Activated CD4-positive, alpha-beta memory T cell treated with anti-CD3 and anti-CD28 coated beads for 36 hours (primary cell): ENCODE data around the gene PROP1. TPM values are rescaled to one million over a fixed set of nuclear protein-coding genes. Genes with fewer than 3 reads are reported as not detected.
A peak's percentile ranks its signal among the peaks of the same experiment; 100 is the strongest.
"Not testable (repeated sequence)": the region's sequence is repeated elsewhere in the genome, so short reads cannot be mapped to it uniquely, and the experiment has no call there.

ENCODE experiments used
- CTCF ChIA-PET: fragments of 350-600 bp; sonication (Branson Sonifier 250); formaldehyde crosslinking; loops from one replicate; lab custom pipeline; 2021; ENCODE audit warnings: antibody characterized with exemption, inconsistent platforms; lab: Charles Lee
- POLR2A ChIA-PET: fragments of 350-600 bp; sonication (Branson Sonifier 250); formaldehyde crosslinking; loops from one replicate; lab custom pipeline; 2021; ENCODE audit warnings: antibody characterized with exemption; lab: Charles Lee
- DNase-seq: peaks from one replicate; pipeline ENCODE4 v3.0.0-alpha.2; 2020
- H3K27ac Mint-ChIP-seq: one replicate; pipeline ENCODE4 v1.8.0; 2021; ENCODE audit warnings: mixed read lengths
- H3K27me3 Mint-ChIP-seq: one replicate; pipeline ENCODE4 v1.8.0; 2021; ENCODE audit warnings: mixed read lengths
- H3K36me3 Mint-ChIP-seq: one replicate; pipeline ENCODE4 v1.8.0; 2021; ENCODE audit warnings: mixed read lengths
- H3K4me1 Mint-ChIP-seq: one replicate; pipeline ENCODE4 v1.8.0; 2021; ENCODE audit warnings: low read depth, mixed read lengths
- H3K4me3 Mint-ChIP-seq: one replicate; pipeline ENCODE4 v1.8.0; 2021; ENCODE audit warnings: mild to moderate bottlenecking, mixed read lengths
- H3K9me3 Mint-ChIP-seq: one replicate; pipeline ENCODE4 v1.8.0; 2021; ENCODE audit warnings: mixed read lengths
- intact Hi-C: fragments of 100-400 bp; cut with micrococcal nuclease; formaldehyde crosslinking; loops from one replicate; pipeline ENCODE4 v1.15.1; 2023
- total RNA-seq, 2 experiments: library from RNA; stranded (reverse); gene quantifications; one replicate each; pipeline ENCODE4 v1.2.3, GENCODE V29; 2021

PROP1 gene
- total RNA-seq: not detected

- intact Hi-C loops: no loop called here
- DNase-seq: no peak
- no peaks in the 10 kb centered on the region for H3K4me1 Mint-ChIP-seq
- no peak within 1 kb of the TSS for H3K4me3 Mint-ChIP-seq
- no peak within 1 kb of the TSS for H3K27ac Mint-ChIP-seq
- POLR2A ChIA-PET: no interaction called here
- CTCF ChIA-PET: no interaction called here
- H3K27me3 Mint-ChIP-seq: peaks cover 25% of the 10 kb centered on the region
- no peaks in the 10 kb centered on the region for H3K36me3 Mint-ChIP-seq
- H3K9me3 Mint-ChIP-seq: no peaks in the 10 kb centered on the region
Measured at GRCh38 chr5:177995691-177996595, at the start of gene PROP1. Gene PROP1 (minus strand): TSS chr5:177996242. CDS start chr5:177995933, 309 bp downstream.

- H3K27me3 Mint-ChIP-seq, POLR2A ChIA-PET: not testable (repeated sequence)
Measured at GRCh38 chr5:178019379-178020030, 23.5 kb upstream of the PROP1 start.

GRCh38 chr5:178012758-178013157 is 16.7 kb upstream of the PROP1 start:
- DNase-seq, H3K27me3 Mint-ChIP-seq, H3K36me3 Mint-ChIP-seq, H3K4me1 Mint-ChIP-seq, intact Hi-C loops, H3K9me3 Mint-ChIP-seq, H3K27ac Mint-ChIP-seq, H3K4me3 Mint-ChIP-seq, POLR2A ChIA-PET, CTCF ChIA-PET: not testable (repeated sequence)

More at GRCh38 chr5:178019379-178020030, 23.5 kb upstream of the PROP1 start:
- H3K4me1 Mint-ChIP-seq, H3K27ac Mint-ChIP-seq, H3K9me3 Mint-ChIP-seq, DNase-seq, H3K36me3 Mint-ChIP-seq, intact Hi-C loops, H3K4me3 Mint-ChIP-seq, CTCF ChIA-PET: not testable (repeated sequence)

- POLR2A ChIA-PET, H3K27me3 Mint-ChIP-seq, intact Hi-C loops, H3K9me3 Mint-ChIP-seq, H3K4me1 Mint-ChIP-seq, DNase-seq, H3K27ac Mint-ChIP-seq, H3K4me3 Mint-ChIP-seq, CTCF ChIA-PET, H3K36me3 Mint-ChIP-seq: not testable (repeated sequence)
Measured at GRCh38 chr5:178011816-178012554, 15.9 kb upstream of the PROP1 start.

- POLR2A ChIA-PET, H3K4me1 Mint-ChIP-seq, H3K9me3 Mint-ChIP-seq, intact Hi-C loops, H3K36me3 Mint-ChIP-seq, DNase-seq, CTCF ChIA-PET, H3K27me3 Mint-ChIP-seq, H3K27ac Mint-ChIP-seq: not testable (repeated sequence)
- peak overlapping the region; percentile 81 for H3K4me3 Mint-ChIP-seq
Measured at GRCh38 chr5:178007272-178007671, 11.2 kb upstream of the PROP1 start.

- H3K4me3 Mint-ChIP-seq: peak overlapping the region; percentile 81
- CTCF ChIA-PET, POLR2A ChIA-PET, H3K9me3 Mint-ChIP-seq, H3K36me3 Mint-ChIP-seq, H3K4me1 Mint-ChIP-seq, H3K27me3 Mint-ChIP-seq, intact Hi-C loops: not testable (repeated sequence)
- peak overlapping the region; percentile 91 for H3K27ac Mint-ChIP-seq
- DNase-seq: peak; percentile 79
Measured at GRCh38 chr5:178006536-178007231, 10.6 kb upstream of the PROP1 start.

- H3K27me3 Mint-ChIP-seq, H3K27ac Mint-ChIP-seq, CTCF ChIA-PET, DNase-seq, POLR2A ChIA-PET, intact Hi-C loops, H3K9me3 Mint-ChIP-seq, H3K4me1 Mint-ChIP-seq, H3K36me3 Mint-ChIP-seq: not testable (repeated sequence)
- H3K4me3 Mint-ChIP-seq: peak overlapping the region; percentile 66
Measured at GRCh38 chr5:178006181-178006535, 10.1 kb upstream of the PROP1 start.

GRCh38 chr5:177997846-177998245 is 1.8 kb upstream of the PROP1 start:
- H3K4me3 Mint-ChIP-seq: no peak overlapping the region
- no peak for DNase-seq
- no peaks in the 10 kb centered on the region for H3K4me1 Mint-ChIP-seq
- H3K27ac Mint-ChIP-seq: no peak overlapping the region
- ChIA-PET CTCF (no interaction called here), POLR2A (no interaction called here)
- no peaks in the 10 kb centered on the region for H3K9me3 Mint-ChIP-seq
- no peaks in the 10 kb centered on the region for H3K36me3 Mint-ChIP-seq
- H3K27me3 Mint-ChIP-seq: peaks cover 20% of the 10 kb centered on the region
- intact Hi-C loops: no loop called here

GRCh38 chr5:177997319-177997670 is 1.3 kb upstream of the PROP1 start:
- no peaks in the 10 kb centered on the region for H3K36me3 Mint-ChIP-seq
- no peaks in the 10 kb centered on the region for H3K4me1 Mint-ChIP-seq
- H3K4me3 Mint-ChIP-seq: no peak overlapping the region
- ChIA-PET CTCF (no interaction called here), POLR2A (no interaction called here)
- H3K9me3 Mint-ChIP-seq: no peaks in the 10 kb centered on the region
- peaks cover 21% of the 10 kb centered on the region for H3K27me3 Mint-ChIP-seq
- H3K27ac Mint-ChIP-seq: no peak overlapping the region
- intact Hi-C loops: no loop called here
- no peak for DNase-seq

- Mint-ChIP-seq H3K27ac (no peak overlapping the region), H3K4me3 (no peak overlapping the region)
Measured at GRCh38 chr5:177996660-177997318, 747 bp upstream of the PROP1 start.

GRCh38 chr5:177994561-177995190 is 1.4 kb downstream of the PROP1 start:
- no peak for DNase-seq
- no peaks in the 10 kb centered on the region for H3K4me1 Mint-ChIP-seq
- no peaks in the 10 kb centered on the region for H3K9me3 Mint-ChIP-seq
- ChIA-PET CTCF (no interaction called here), POLR2A (no interaction called here)
- no peak overlapping the region for H3K4me3 Mint-ChIP-seq
- H3K27me3 Mint-ChIP-seq: peaks cover 23% of the 10 kb centered on the region
- intact Hi-C loops: no loop called here
- no peaks in the 10 kb centered on the region for H3K36me3 Mint-ChIP-seq
- no peak overlapping the region for H3K27ac Mint-ChIP-seq

More at GRCh38 chr5:177996660-177997318, 747 bp upstream of the PROP1 start:
- no peaks in the 10 kb centered on the region for H3K4me1 Mint-ChIP-seq
- POLR2A ChIA-PET: no interaction called here
- no peaks in the 10 kb centered on the region for H3K36me3 Mint-ChIP-seq
- peaks cover 23% of the 10 kb centered on the region for H3K27me3 Mint-ChIP-seq
- CTCF ChIA-PET: no interaction called here
- DNase-seq: no peak
- intact Hi-C loops: no loop called here
- no peaks in the 10 kb centered on the region for H3K9me3 Mint-ChIP-seq
